Measurements from ENCODE around the gene PDIA5.
"Not testable (repeated sequence)": the region's sequence is repeated elsewhere in the genome, so short reads cannot be mapped to it uniquely, and the experiment has no call there.

Gene PDIA5

GRCh38 chr3:123094516-123095313 lies 27.9 kb downstream of the PDIA5 start:
- DNase-seq, result no peak

GRCh38 chr3:123096126-123096525 lies 29.3 kb downstream of the PDIA5 start:
- DNase-seq, result no peak

- peak; percentile 92 for DNase-seq
These were observed 29.9 kb downstream of the PDIA5 start for GRCh38 chr3:123096731-123097130.

GRCh38 chr3:123098426-123099330 lies 31.9 kb downstream of the PDIA5 start:
- peak; percentile 98 for DNase-seq

GRCh38 chr3:123099331-123100192 lies 32.7 kb downstream of the PDIA5 start:
- no peak for DNase-seq

GRCh38 chr3:123100193-123100776 lies 33.5 kb downstream of the PDIA5 start:
- peak; percentile 58 for DNase-seq

- DNase-seq, result no peak
These were observed 35.4 kb downstream of the PDIA5 start for GRCh38 chr3:123102249-123102648.

- DNase-seq, result no peak
These were observed 36.0 kb downstream of the PDIA5 start for GRCh38 chr3:123102826-123103225.

- DNase-seq, result no peak
These were observed 37.7 kb downstream of the PDIA5 start for GRCh38 chr3:123104550-123104949.

GRCh38 chr3:123105201-123106189 lies 38.7 kb downstream of the PDIA5 start:
- peak; percentile 43 for DNase-seq

GRCh38 chr3:123110282-123110975 lies 43.6 kb downstream of the PDIA5 start:
- DNase-seq, result peak; percentile 99

- DNase-seq, result peak; percentile 99
These were observed 44.3 kb downstream of the PDIA5 start for GRCh38 chr3:123110976-123111615.

GRCh38 chr3:123111640-123112039 lies 44.8 kb downstream of the PDIA5 start:
- no peak for DNase-seq

- DNase-seq, result no peak
These were observed 45.4 kb downstream of the PDIA5 start for GRCh38 chr3:123112232-123112631.

- not testable (repeated sequence) for DNase-seq
These were observed 45.8 kb downstream of the PDIA5 start for GRCh38 chr3:123112656-123113055.

GRCh38 chr3:123113889-123114450 lies 47.1 kb downstream of the PDIA5 start:
- DNase-seq, result no peak

GRCh38 chr3:123116116-123116515 lies 49.3 kb downstream of the PDIA5 start:
- no peak for DNase-seq

- DNase-seq, result no peak
These were observed 52.6 kb downstream of the PDIA5 start for GRCh38 chr3:123119388-123119787.

GRCh38 chr3:123119802-123120201 lies 53.0 kb downstream of the PDIA5 start:
- DNase-seq, result peak; percentile 83

- DNase-seq, result peak; percentile 79
These were observed 53.7 kb downstream of the PDIA5 start for GRCh38 chr3:123120573-123120972.
